CD14-positive monocyte (primary cell): Measurements from ENCODE around the gene OR4K13. TPM values are rescaled to one million over a fixed set of nuclear protein-coding genes. Genes with fewer than 3 reads are reported as not detected.

Source experiments
- DNase-seq, 3 donors: peaks; one replicate each; pipeline ENCODE4 v3.0.0-alpha.2; 2011 to 2022
- H2AFZ ChIP-seq: 2 replicates; pipeline ENCODE4 v1.6.0; 2012; ENCODE audit warnings: mild to moderate bottlenecking, low read depth, low read length, inconsistent platforms; ENCODE audit not compliant: insufficient read depth, poor library complexity, severe bottlenecking
- H3K27ac ChIP-seq, 2 donors: 1 replicate in 1 of 2; 2 replicates in 1 of 2; pipeline ENCODE4 v1.5.1; 2012 to 2013; ENCODE audit warnings: low read length in 2 of 2, control low read depth in 1 of 2, inconsistent platforms in 1 of 2, low read depth in 1 of 2, mild to moderate bottlenecking in 1 of 2
- H3K27me3 ChIP-seq, 2 donors: one replicate each; pipeline versions ENCODE4 v1.6.0 to v1.6.1; 2011 to 2013; ENCODE audit warnings: low read length in 2 of 2; ENCODE audit not compliant: control insufficient read depth in 2 of 2, insufficient read depth in 2 of 2
- H3K36me3 ChIP-seq, 2 donors: replicated peaks in 1 of 2; 1 replicate in 1 of 2; 2 replicates in 1 of 2; pipeline versions ENCODE4 v1.5.1 to v1.6.1; 2012 to 2013; ENCODE audit warnings: low read length in 2 of 2, control low read depth in 1 of 2, inconsistent platforms in 1 of 2, mild to moderate bottlenecking in 1 of 2; ENCODE audit not compliant: insufficient read depth in 2 of 2, control insufficient read depth in 1 of 2
- H3K4me1 ChIP-seq, 2 donors: 1 replicate in 1 of 2; 2 replicates in 1 of 2; pipeline versions ENCODE4 v1.5.1 to v1.6.1; 2012 to 2013; ENCODE audit warnings: low read length in 2 of 2, control low read depth in 1 of 2, inconsistent platforms in 1 of 2, mild to moderate bottlenecking in 1 of 2, moderate library complexity in 1 of 2; ENCODE audit not compliant: insufficient read depth in 2 of 2, control insufficient read depth in 1 of 2
- H3K4me2 ChIP-seq: replicated peaks from 2 replicates; pipeline ENCODE3; 2012; ENCODE audit warnings: low read length, moderate library complexity, mild to moderate bottlenecking; ENCODE audit not compliant: poor library complexity, severe bottlenecking; ENCODE audit errors: extremely low read depth
- H3K4me3 ChIP-seq, 3 experiments: fragments of 200-600 bp in 1 of 3; sonication (generic) in 1 of 3; replicated peaks in 1 of 3; 1 replicate in 2 of 3; 2 replicates in 1 of 3; pipeline ENCODE4 v1.5.1; 2011 to 2013; ENCODE audit warnings: low read length in 3 of 3, mild to moderate bottlenecking in 3 of 3, control low read depth in 2 of 3, low read depth in 2 of 3, inconsistent platforms in 1 of 3, moderate library complexity in 1 of 3
- H3K79me2 ChIP-seq: 2 replicates; pipeline ENCODE4 v1.6.0; 2012; ENCODE audit warnings: mild to moderate bottlenecking, control low read depth, inconsistent platforms, low read length, moderate library complexity; ENCODE audit not compliant: insufficient read depth
- H3K9ac ChIP-seq: 2 replicates; pipeline ENCODE4 v1.6.0; 2017; ENCODE audit warnings: low read length, mild to moderate bottlenecking; ENCODE audit not compliant: insufficient read depth, poor library complexity, severe bottlenecking
- H3K9me3 ChIP-seq, 2 donors: replicated peaks in 1 of 2; 1 replicate in 1 of 2; 2 replicates in 1 of 2; pipeline versions ENCODE4 v1.5.1 to v1.6.1; 2012 to 2013; ENCODE audit warnings: low read length in 2 of 2, control low read depth in 1 of 2; ENCODE audit not compliant: control insufficient read depth in 1 of 2, insufficient read depth in 1 of 2
- H4K20me1 ChIP-seq: 2 replicates; pipeline ENCODE4 v1.6.0; 2012; ENCODE audit warnings: mild to moderate bottlenecking, low read length, control low read depth, moderate library complexity; ENCODE audit not compliant: insufficient read depth
- H3K27ac Mint-ChIP-seq, 7 donors: one replicate each; pipeline ENCODE4 v1.8.0; 2020; ENCODE audit warnings: mild to moderate bottlenecking in 7 of 7, mixed read lengths in 7 of 7, moderate library complexity in 6 of 7, inconsistent platforms in 2 of 7
- H3K27me3 Mint-ChIP-seq, 3 donors: one replicate each; pipeline ENCODE4 v1.8.0; 2021 to 2022; ENCODE audit warnings: low read depth in 3 of 3, mild to moderate bottlenecking in 3 of 3, mixed read lengths in 3 of 3, moderate library complexity in 3 of 3, inconsistent platforms in 1 of 3
- H3K36me3 Mint-ChIP-seq, 2 donors: one replicate each; pipeline ENCODE4 v1.8.0; 2020; ENCODE audit warnings: mixed read lengths in 2 of 2, inconsistent platforms in 1 of 2, mild to moderate bottlenecking in 1 of 2
- H3K4me1 Mint-ChIP-seq: one replicate; pipeline ENCODE4 v1.8.0; 2020; ENCODE audit warnings: mild to moderate bottlenecking, mixed read lengths
- H3K4me3 Mint-ChIP-seq, 2 donors: one replicate each; pipeline ENCODE4 v1.8.0; 2020; ENCODE audit warnings: mild to moderate bottlenecking in 2 of 2, mixed read lengths in 2 of 2, moderate library complexity in 1 of 2
- H3K9me3 Mint-ChIP-seq, 7 donors: one replicate each; pipeline ENCODE4 v1.8.0; 2020 to 2022; ENCODE audit warnings: mixed read lengths in 7 of 7, mild to moderate bottlenecking in 6 of 7, moderate library complexity in 6 of 7, inconsistent platforms in 2 of 7
- WGBS: methylation state at CpG from one replicate; pipeline ENCODE4 v1.1.5; 2013; ENCODE audit warnings: missing lambda C conversion rate; ENCODE audit not compliant: insufficient coverage; 5-methylcytosine and 5-hydroxymethylcytosine counted together
- intact Hi-C, 2 donors: fragments of 100-400 bp; cut with micrococcal nuclease; formaldehyde crosslinking; loops; one replicate each; pipeline versions ENCODE4 v1.15.0 to v1.15.1; 2023
- polyA plus RNA-seq, 3 donors: library from polyadenylated mRNA; depleted of rRNA in 1 of 3; unstranded in 2 of 3; stranded (reverse) in 1 of 3; fragments of 300-500 nt in 2 of 3; fragments of >200 nt in 1 of 3; fragmentation: Illumina TruSeq in 2 of 3; gene quantifications; 1 replicate in 2 of 3; 2 replicates in 1 of 3; pipeline ENCODE4 v1.2.3, GENCODE V29; 2012 to 2021
- TF ChIP-seq, protein P1 (sequence below): fragments of 200-600 bp; IDR thresholded peaks from one replicate; pipeline ENCODE4 v1.8.0; 2022; ENCODE audit warnings: antibody characterized with exemption, mild to moderate bottlenecking

Gene OR4K13
- polyA plus RNA-seq, 3 donors = not detected

DNA sequence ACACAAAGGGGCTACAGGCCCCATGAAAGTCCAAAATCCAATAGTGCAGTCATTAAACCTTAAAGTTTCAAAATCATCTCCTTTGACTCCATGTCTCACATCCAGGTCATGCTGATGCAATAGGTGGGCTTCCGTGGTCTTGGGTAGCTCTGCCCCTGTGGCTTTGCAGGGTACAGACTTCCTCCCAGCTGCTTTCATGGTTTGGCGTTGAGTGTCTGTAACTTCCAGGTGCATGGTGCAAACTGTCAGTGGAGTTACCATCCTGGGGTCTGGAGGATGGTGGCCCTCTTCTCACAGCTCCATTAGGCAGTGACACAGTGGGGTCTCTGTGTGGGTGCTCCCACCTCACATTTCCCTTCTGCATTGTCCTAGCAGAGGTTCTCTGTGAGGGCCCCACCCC, 42.4 kb downstream of the OR4K13 start:
- H3K36me3 Mint-ChIP-seq = no peaks in the 10 kb centered on the region
- H3K4me3 Mint-ChIP-seq = no peak overlapping the region
- no peaks in the 10 kb centered on the region for H3K4me1 Mint-ChIP-seq
- Histone ChIP-seq H4K20me1 (no peaks in the 10 kb centered on the region), H3K4me2 (no peak overlapping the region), H2AFZ (no peak overlapping the region), H3K36me3 (no peaks in the 10 kb centered on the region), H3K9me3 (peaks cover 4 to 8% of the 10 kb centered on the region in 2 donors), H3K4me3 (no peak overlapping the region), H3K27ac (no peak overlapping the region), H3K27me3 (no peaks in the 10 kb centered on the region), H3K79me2 (no peaks in the 10 kb centered on the region), H3K9ac (no peak overlapping the region), H3K4me1 (no peaks in the 10 kb centered on the region)
- H3K9me3 Mint-ChIP-seq = peaks cover 5 to 14% (median 7%) of the 10 kb centered on the region in 7 donors
- intact Hi-C loops = no loop called here
- peak overlapping the region in 1 of 7 donors; percentile 4 for H3K27ac Mint-ChIP-seq
- 40% methylated on average over 1 of the region's 2 CpGs for WGBS
- DNase-seq = no peak
- TF ChIP-seq, protein P1, sequence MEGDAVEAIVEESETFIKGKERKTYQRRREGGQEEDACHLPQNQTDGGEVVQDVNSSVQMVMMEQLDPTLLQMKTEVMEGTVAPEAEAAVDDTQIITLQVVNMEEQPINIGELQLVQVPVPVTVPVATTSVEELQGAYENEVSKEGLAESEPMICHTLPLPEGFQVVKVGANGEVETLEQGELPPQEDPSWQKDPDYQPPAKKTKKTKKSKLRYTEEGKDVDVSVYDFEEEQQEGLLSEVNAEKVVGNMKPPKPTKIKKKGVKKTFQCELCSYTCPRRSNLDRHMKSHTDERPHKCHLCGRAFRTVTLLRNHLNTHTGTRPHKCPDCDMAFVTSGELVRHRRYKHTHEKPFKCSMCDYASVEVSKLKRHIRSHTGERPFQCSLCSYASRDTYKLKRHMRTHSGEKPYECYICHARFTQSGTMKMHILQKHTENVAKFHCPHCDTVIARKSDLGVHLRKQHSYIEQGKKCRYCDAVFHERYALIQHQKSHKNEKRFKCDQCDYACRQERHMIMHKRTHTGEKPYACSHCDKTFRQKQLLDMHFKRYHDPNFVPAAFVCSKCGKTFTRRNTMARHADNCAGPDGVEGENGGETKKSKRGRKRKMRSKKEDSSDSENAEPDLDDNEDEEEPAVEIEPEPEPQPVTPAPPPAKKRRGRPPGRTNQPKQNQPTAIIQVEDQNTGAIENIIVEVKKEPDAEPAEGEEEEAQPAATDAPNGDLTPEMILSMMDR = no peak
- H3K27me3 Mint-ChIP-seq = peaks cover 0 to 7% (median 5%) of the 10 kb centered on the region in 3 donors

Other genes with a start within 250 kb of the OR4K13 start
- gene OR4N2, start 232.3 kb downstream of the OR4K13 start, polyA plus RNA-seq = not detected
- not detected for gene OR4K2, start 160.9 kb downstream of the OR4K13 start, polyA plus RNA-seq
- gene OR4K5, start 115.4 kb downstream of the OR4K13 start, polyA plus RNA-seq = not detected
- not detected for gene OR4K1, start 105.1 kb downstream of the OR4K13 start, polyA plus RNA-seq
- gene OR4K15, start 60.4 kb downstream of the OR4K13 start, polyA plus RNA-seq = not detected
- not detected for gene OR4Q2, start 33.9 kb downstream of the OR4K13 start, polyA plus RNA-seq
- not detected for gene OR4K14, start 16.7 kb downstream of the OR4K13 start, polyA plus RNA-seq
- not detected for gene OR4L1, start 24.0 kb upstream of the OR4K13 start, polyA plus RNA-seq
- not detected for gene OR4K17, start 74.7 kb upstream of the OR4K13 start, polyA plus RNA-seq
- gene OR4N5, start 102.8 kb upstream of the OR4K13 start, polyA plus RNA-seq = not detected
- not detected for gene OR11G2, start 154.9 kb upstream of the OR4K13 start, polyA plus RNA-seq
- gene OR11H6, start 187.7 kb upstream of the OR4K13 start, polyA plus RNA-seq = not detected
- not detected for gene OR11H7, start 192.9 kb upstream of the OR4K13 start, polyA plus RNA-seq
- gene OR11H4, start 203.2 kb upstream of the OR4K13 start, polyA plus RNA-seq = not detected